B cell (primary cell): Measurements from ENCODE around the gene ARHGEF10L. TPM values are rescaled to one million over a fixed set of nuclear protein-coding genes. Genes with fewer than 3 reads are reported as not detected.
A peak's percentile ranks its signal among the peaks of the same experiment; 100 is the strongest.

Experiments used
- ATAC-seq: fragments of 200-7000 bp; cut with Tn5 transposase; one replicate; pipeline ENCODE4 v1.10.0; 2021; ENCODE audit warnings: low read depth, mild to moderate bottlenecking, moderate number of reproducible peaks, moderate library complexity
- CTCF ChIA-PET: fragments of 350-600 bp; sonication (Branson Sonifier 250); formaldehyde crosslinking; loops from one replicate; lab custom pipeline; 2021; ENCODE audit warnings: antibody characterized with exemption, inconsistent platforms; lab: Charles Lee
- POLR2A ChIA-PET: fragments of 350-600 bp; sonication (Branson Sonifier 250); formaldehyde crosslinking; loops from one replicate; lab custom pipeline; 2021; ENCODE audit warnings: antibody characterized with exemption; lab: Charles Lee
- DNase-seq: peaks from one replicate; pipeline ENCODE4 v3.0.0; 2013
- H2AFZ ChIP-seq: 2 replicates; pipeline ENCODE4 v1.6.1; 2012; ENCODE audit warnings: mild to moderate bottlenecking, low read depth, low read length; ENCODE audit not compliant: insufficient read depth, poor library complexity, severe bottlenecking
- H3K27ac ChIP-seq, 2 donors: 1 replicate in 1 of 2; 2 replicates in 1 of 2; pipeline ENCODE4 v1.5.1; 2012 to 2013; ENCODE audit warnings: low read length in 2 of 2, mild to moderate bottlenecking in 2 of 2, moderate library complexity in 1 of 2
- H3K27me3 ChIP-seq, 4 experiments: fragments of 200-600 bp in 1 of 4; sonication (generic) in 1 of 4; replicated peaks in 1 of 4; 1 replicate in 2 of 4; 2 replicates in 2 of 4; pipeline versions ENCODE4 v1.6.1 to v1.7.0; 2013 to 2016; ENCODE audit warnings: low read length in 3 of 4, mild to moderate bottlenecking in 2 of 4, mixed read lengths in 1 of 4, moderate library complexity in 1 of 4; ENCODE audit not compliant: insufficient read depth in 4 of 4, control insufficient read depth in 3 of 4; ENCODE audit errors: control extremely low read depth in 1 of 4
- H3K36me3 ChIP-seq, 2 experiments: replicated peaks in 1 of 2; 1 replicate in 1 of 2; 2 replicates in 1 of 2; pipeline versions ENCODE4 v1.6.1 to v1.7.1; 2013; ENCODE audit warnings: low read length in 1 of 2; ENCODE audit not compliant: insufficient read depth in 2 of 2, control insufficient read depth in 1 of 2; ENCODE audit errors: control extremely low read depth in 1 of 2, extremely low read depth in 1 of 2
- H3K4me1 ChIP-seq, 2 donors: fragments of 200-600 bp in 1 of 2; sonication (generic) in 1 of 2; 1 replicate in 1 of 2; 2 replicates in 1 of 2; pipeline versions ENCODE4 v1.5.1 to v1.6.1; 2013 to 2017; ENCODE audit warnings: low read length in 2 of 2; ENCODE audit not compliant: control insufficient read depth in 2 of 2, insufficient read depth in 2 of 2
- H3K4me2 ChIP-seq: replicated peaks from 2 replicates; pipeline ENCODE3; 2012; ENCODE audit warnings: mild to moderate bottlenecking, low read depth, low read length; ENCODE audit not compliant: poor library complexity, severe bottlenecking
- H3K4me3 ChIP-seq, 5 experiments: fragments of 200-600 bp in 1 of 5; sonication (generic) in 1 of 5; 1 replicate in 3 of 5; 2 replicates in 2 of 5; pipeline versions ENCODE4 v1.5.1 to v1.7.0; 2011 to 2016; ENCODE audit warnings: low read length in 4 of 5, mild to moderate bottlenecking in 4 of 5, low read depth in 2 of 5, control low read depth in 1 of 5, moderate library complexity in 1 of 5; ENCODE audit not compliant: insufficient read depth in 1 of 5; ENCODE audit errors: control extremely low read depth in 1 of 5, extremely low read depth in 1 of 5
- H3K79me2 ChIP-seq: fragments of 200-600 bp; sonication (generic); one replicate; pipeline ENCODE4 v1.6.0; 2016; ENCODE audit warnings: low read length; ENCODE audit not compliant: control insufficient read depth, insufficient read depth
- H3K9ac ChIP-seq: fragments of 200-600 bp; sonication (generic); 2 replicates; pipeline ENCODE4 v1.6.1; 2017; ENCODE audit warnings: mild to moderate bottlenecking, low read length, moderate library complexity
- H3K9me3 ChIP-seq, 3 donors: one replicate each; pipeline versions ENCODE4 v1.6.1 to v1.7.1; 2013; ENCODE audit warnings: low read length in 2 of 3; ENCODE audit not compliant: control insufficient read depth in 2 of 3, insufficient read depth in 1 of 3; ENCODE audit errors: control extremely low read depth in 1 of 3
- H4K20me1 ChIP-seq: 2 replicates; pipeline ENCODE4 v1.6.0; 2012; ENCODE audit warnings: mild to moderate bottlenecking, low read length; ENCODE audit not compliant: insufficient read depth, control insufficient read depth, poor library complexity, severe bottlenecking
- H3K27ac Mint-ChIP-seq: one replicate; pipeline ENCODE4 v1.8.0; 2021; ENCODE audit warnings: mixed read lengths
- H3K27me3 Mint-ChIP-seq: one replicate; pipeline ENCODE4 v1.8.0; 2021; ENCODE audit warnings: mixed read lengths
- H3K4me1 Mint-ChIP-seq: one replicate; pipeline ENCODE4 v1.8.0; 2021; ENCODE audit warnings: mixed read lengths
- H3K4me3 Mint-ChIP-seq: one replicate; pipeline ENCODE4 v1.8.0; 2021; ENCODE audit warnings: mixed read lengths
- H3K9me3 Mint-ChIP-seq: one replicate; pipeline ENCODE4 v1.8.0; 2022; ENCODE audit warnings: mixed read lengths; ENCODE audit not compliant: insufficient read depth
- EZH2 ChIP-seq: IDR thresholded peaks from 2 replicates; pipeline ENCODE4 v1.6.1; 2012; ENCODE audit warnings: borderline replicate concordance, low read depth, mild to moderate bottlenecking, moderate library complexity, low read length; ENCODE audit not compliant: insufficient read depth, poor library complexity, severe bottlenecking
- WGBS: methylation state at CpG from one replicate; pipeline ENCODE4 v1.1.5; 2013; ENCODE audit warnings: missing lambda C conversion rate; ENCODE audit not compliant: insufficient coverage; 5-methylcytosine and 5-hydroxymethylcytosine counted together
- intact Hi-C: fragments of 100-400 bp; cut with micrococcal nuclease; formaldehyde crosslinking; loops from one replicate; pipeline ENCODE4 v1.10.0; 2022
- polyA plus RNA-seq: library from polyadenylated mRNA; depleted of rRNA; stranded (reverse); fragments of >200 nt; gene quantifications from 2 replicates; pipeline ENCODE4 v1.2.3, GENCODE V29; 2012
- total RNA-seq, 2 donors: library from RNA; stranded (reverse); fragments of 120-200 nt in 1 of 2; gene quantifications; 1 replicate in 1 of 2; 2 replicates in 1 of 2; pipeline versions ENCODE4 v1.2.3 to v1.2.4, GENCODE V29; 2013 to 2022
- TF ChIP-seq, protein P1 (sequence below): fragments of 200-600 bp; IDR thresholded peaks from one replicate; pipeline ENCODE4 v1.8.0; 2022; ENCODE audit warnings: antibody characterized with exemption, mild to moderate bottlenecking

Gene ARHGEF10L
- total and polyA plus RNA-seq, 2 donors (not counting 1 experiment from before 2014, with no cell fraction given), result 2.0 to 4.9 TPM

DNA sequence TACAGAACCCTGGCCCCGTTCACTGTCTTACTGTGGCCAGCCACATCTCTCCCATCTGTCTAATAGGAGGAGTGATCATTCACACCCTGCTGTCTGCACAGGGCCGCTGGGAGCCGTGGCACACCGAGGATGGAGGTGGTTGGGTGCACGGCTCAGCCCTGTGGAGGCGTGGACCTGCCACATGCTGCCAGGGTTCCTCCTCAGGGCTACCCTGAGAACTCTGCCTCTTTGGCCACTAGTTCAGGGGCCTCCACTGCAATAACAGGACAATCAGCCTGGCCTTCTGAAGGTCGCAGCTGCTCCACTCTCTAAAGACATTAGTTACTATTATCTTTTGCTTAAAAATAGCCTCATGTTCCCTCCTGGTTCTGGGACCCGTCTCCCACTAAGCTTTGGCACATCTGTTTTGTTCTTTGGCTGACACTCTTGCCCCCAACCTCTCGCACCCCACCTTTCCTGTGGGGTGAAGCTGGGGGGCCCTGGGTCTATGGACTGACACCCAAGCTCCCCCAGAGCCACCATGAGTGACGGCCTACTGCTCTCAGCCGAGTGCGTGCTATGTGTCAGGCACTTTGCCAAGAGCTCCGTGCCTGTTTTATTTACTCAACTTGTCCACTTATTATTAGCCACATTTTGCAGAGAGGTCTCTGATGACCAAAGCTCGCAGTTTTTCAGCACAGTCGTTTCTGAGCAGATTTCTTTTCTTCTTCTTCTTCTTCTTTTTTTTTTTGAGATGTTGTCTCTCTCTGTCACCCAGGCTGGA, 66.3 kb downstream of the ARHGEF10L start:
- Histone ChIP-seq H3K79me2 (no peaks in the 10 kb centered on the region), H3K36me3 (no peaks in the 10 kb centered on the region), H3K4me1 (no peaks in the 10 kb centered on the region), H3K9ac (no peak overlapping the region), H2AFZ (no peak overlapping the region), H3K9me3 (no peaks in the 10 kb centered on the region), H3K4me3 (no peak overlapping the region), H3K27me3 (no peaks in the 10 kb centered on the region), H4K20me1 (no peaks in the 10 kb centered on the region), H3K4me2 (no peak overlapping the region), H3K27ac (no peak overlapping the region)
- TF ChIP-seq, protein P1, sequence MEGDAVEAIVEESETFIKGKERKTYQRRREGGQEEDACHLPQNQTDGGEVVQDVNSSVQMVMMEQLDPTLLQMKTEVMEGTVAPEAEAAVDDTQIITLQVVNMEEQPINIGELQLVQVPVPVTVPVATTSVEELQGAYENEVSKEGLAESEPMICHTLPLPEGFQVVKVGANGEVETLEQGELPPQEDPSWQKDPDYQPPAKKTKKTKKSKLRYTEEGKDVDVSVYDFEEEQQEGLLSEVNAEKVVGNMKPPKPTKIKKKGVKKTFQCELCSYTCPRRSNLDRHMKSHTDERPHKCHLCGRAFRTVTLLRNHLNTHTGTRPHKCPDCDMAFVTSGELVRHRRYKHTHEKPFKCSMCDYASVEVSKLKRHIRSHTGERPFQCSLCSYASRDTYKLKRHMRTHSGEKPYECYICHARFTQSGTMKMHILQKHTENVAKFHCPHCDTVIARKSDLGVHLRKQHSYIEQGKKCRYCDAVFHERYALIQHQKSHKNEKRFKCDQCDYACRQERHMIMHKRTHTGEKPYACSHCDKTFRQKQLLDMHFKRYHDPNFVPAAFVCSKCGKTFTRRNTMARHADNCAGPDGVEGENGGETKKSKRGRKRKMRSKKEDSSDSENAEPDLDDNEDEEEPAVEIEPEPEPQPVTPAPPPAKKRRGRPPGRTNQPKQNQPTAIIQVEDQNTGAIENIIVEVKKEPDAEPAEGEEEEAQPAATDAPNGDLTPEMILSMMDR, result no peak
- no peak for TF ChIP-seq EZH2
- H3K9me3 Mint-ChIP-seq, result no peaks in the 10 kb centered on the region
- WGBS, result 90% methylated on average over 12 of the region's 15 CpGs
- no peaks in the 10 kb centered on the region for H3K4me1 Mint-ChIP-seq
- H3K4me3 Mint-ChIP-seq, result no peak overlapping the region
- intact Hi-C loops, result no loop called here
- ChIA-PET POLR2A (no interaction called here), CTCF (interaction anchor here (1.4 to 4.5 kb wide), 6 partner anchors 46 to 125 kb away, joined by 4 to 73 read pairs (median 6); no protein-coding TSS in a partner anchor)
- no peak for ATAC-seq
- no peak overlapping the region for H3K27ac Mint-ChIP-seq
- H3K27me3 Mint-ChIP-seq, result no peaks in the 10 kb centered on the region
- no peak for DNase-seq

DNA sequence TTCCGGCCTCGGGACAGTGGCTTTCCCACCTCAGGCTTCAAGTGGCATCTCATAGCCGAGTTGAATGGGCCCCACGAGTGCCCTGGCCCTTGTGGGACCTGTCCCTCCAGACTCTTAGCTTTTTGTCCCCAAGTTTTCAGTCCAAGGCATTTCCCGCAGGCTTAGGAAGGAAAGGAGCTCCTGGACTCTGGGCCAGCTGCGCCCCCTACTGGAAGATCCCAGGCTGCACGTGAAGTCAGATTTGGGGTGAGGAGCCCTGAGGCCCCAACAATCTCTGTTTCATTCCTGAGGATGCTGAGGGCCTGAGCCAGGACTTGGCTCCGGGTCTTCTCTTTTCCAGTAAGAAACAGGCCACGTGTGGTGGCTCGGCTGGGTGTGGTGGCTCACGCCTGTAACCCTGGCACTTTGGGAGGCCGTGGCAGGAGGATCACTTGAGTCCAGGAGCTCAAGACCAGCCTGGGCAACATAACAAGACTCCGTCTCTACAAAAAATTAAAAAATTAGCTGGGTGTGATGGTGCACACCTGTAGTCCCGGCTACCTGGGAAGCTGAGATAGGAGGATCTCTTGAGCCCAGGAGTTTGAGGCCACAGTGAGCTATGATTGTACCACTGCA, 67.4 kb downstream of the ARHGEF10L start:
- no peak overlapping the region for H2AFZ ChIP-seq
- no peaks in the 10 kb centered on the region for H3K27me3 ChIP-seq
- H4K20me1 ChIP-seq, result no peaks in the 10 kb centered on the region
- H3K27ac Mint-ChIP-seq, result no peak overlapping the region
- H3K36me3 ChIP-seq, result no peaks in the 10 kb centered on the region
- no peak overlapping the region for H3K4me2 ChIP-seq
- ChIA-PET POLR2A (no interaction called here), CTCF (interaction anchor here (0.8 to 4.5 kb wide), 12 partner anchors 14 to 186 kb away, joined by 3 to 73 read pairs (median 4); no protein-coding TSS in a partner anchor)
- no peaks in the 10 kb centered on the region for H3K9me3 Mint-ChIP-seq
- H3K27ac ChIP-seq, result no peak overlapping the region
- WGBS, result 50% methylated on average over 13 of the region's 14 CpGs
- no peaks in the 10 kb centered on the region for H3K9me3 ChIP-seq
- H3K4me3 ChIP-seq, result no peak overlapping the region
- ATAC-seq (no peak), DNase-seq (peak; percentile 61)
- H3K4me1 Mint-ChIP-seq, result no peaks in the 10 kb centered on the region
- no peak overlapping the region for H3K4me3 Mint-ChIP-seq
- TF ChIP-seq, protein P1, result peak; percentile 69
- no peak for TF ChIP-seq EZH2
- no peaks in the 10 kb centered on the region for H3K4me1 ChIP-seq
- intact Hi-C loops, result loop anchor here (1.0 kb wide), 1 partner anchor 113 kb away; no protein-coding TSS in a partner anchor
- no peaks in the 10 kb centered on the region for H3K79me2 ChIP-seq
- H3K9ac ChIP-seq, result no peak overlapping the region
- H3K27me3 Mint-ChIP-seq, result no peaks in the 10 kb centered on the region
